HepG2 (cell line): ENCODE results near the gene TBX21. TPM values are rescaled to one million over a fixed set of nuclear protein-coding genes. Genes with fewer than 3 reads are reported as not detected.

Experiments used
- ATAC-seq: fragments of 200-7000 bp; cut with Tn5 transposase; 3 replicates; pipeline ENCODE4 v1.9.1; 2020; ENCODE audit warnings: mild to moderate bottlenecking, moderate library complexity
- BruUV-seq: library from RNA; stranded (reverse); fragments of 400-500 nt; replicated peaks from 2 replicates; lab custom pipeline; 2021; lab: Mats Ljungman, UMichigan
- CTCF ChIA-PET: fragments of 300-600 bp; formaldehyde crosslinking; extraction: SDS; loops from one replicate; lab custom pipeline; 2021; ENCODE audit warnings: low total read pairs, inconsistent platforms, low intra/inter-chr PET ratio; lab: Yijun Ruan, JAX
- POLR2A ChIA-PET: fragments of 350-600 bp; sonication (Branson Sonifier 250); formaldehyde crosslinking; loops from one replicate; lab custom pipeline; 2020; ENCODE audit warnings: antibody characterized with exemption, inconsistent platforms; lab: Yijun Ruan, JAX
- DNase-seq: peaks from one replicate; pipeline ENCODE4 v3.0.0-alpha.2; 2015; ENCODE audit warnings: low spot score
- FAIRE-seq: peaks from 3 replicates; lab custom pipeline; 2011; peaks lifted over from hg19 to GRCh38; lab: Jason Lieb, UNC
- H2AFZ ChIP-seq: one replicate; pipeline ENCODE4 v1.6.1; 2011; ENCODE audit warnings: low read length, inconsistent platforms
- H3K27ac ChIP-seq: fragments of 300-600 bp; 3 replicates; pipeline ENCODE4 v1.8.0; 2011; ENCODE audit warnings: mixed run types, mild to moderate bottlenecking, mixed read lengths, low read length, inconsistent platforms; ENCODE audit not compliant: insufficient read depth; ENCODE audit errors: extremely low read length
- H3K27me3 ChIP-seq, 2 experiments: fragments of 200-600 bp in 1 of 2; 2 replicates in 1 of 2; 3 replicates in 1 of 2; pipeline versions ENCODE4 v1.6.0 to v1.8.0; 2011; ENCODE audit warnings: low read length in 2 of 2, mild to moderate bottlenecking in 2 of 2, moderate library complexity in 2 of 2, inconsistent platforms in 1 of 2; ENCODE audit not compliant: insufficient read depth in 2 of 2, control insufficient read depth in 1 of 2
- H3K36me3 ChIP-seq, 2 experiments: fragments of 200-600 bp in 1 of 2; replicated peaks in 1 of 2; 2 replicates in 1 of 2; 3 replicates in 1 of 2; pipeline versions ENCODE4 v1.5.1 to v1.8.0; 2011; ENCODE audit warnings: low read length in 2 of 2, inconsistent platforms in 1 of 2; ENCODE audit not compliant: insufficient read depth in 2 of 2, control insufficient read depth in 1 of 2
- H3K4me1 ChIP-seq: 2 replicates; pipeline ENCODE4 v1.5.1; 2012; ENCODE audit warnings: low read length, inconsistent platforms; ENCODE audit not compliant: insufficient read depth
- H3K4me2 ChIP-seq: 2 replicates; pipeline ENCODE4 v1.6.0; 2011; ENCODE audit warnings: low read depth, low read length, inconsistent platforms
- H3K4me3 ChIP-seq, 3 experiments: fragments of 200-600 bp in 1 of 3; sonication (generic), shearing (Covaris generic) in 1 of 3; replicated peaks in 1 of 3; 2 replicates each; pipeline ENCODE4 v1.5.1; 2011 to 2016; ENCODE audit warnings: low read length in 3 of 3, inconsistent platforms in 2 of 3, low read depth in 2 of 3, mild to moderate bottlenecking in 2 of 3, control low read depth in 1 of 3, mixed read lengths in 1 of 3; ENCODE audit not compliant: insufficient read depth in 1 of 3
- H3K79me2 ChIP-seq: one replicate; pipeline ENCODE4 v1.6.1; 2011; ENCODE audit warnings: low read length, inconsistent platforms; ENCODE audit not compliant: insufficient read depth
- H3K9ac ChIP-seq: 2 replicates; pipeline ENCODE4 v1.6.0; 2011; ENCODE audit warnings: mild to moderate bottlenecking, low read depth, low read length, inconsistent platforms; ENCODE audit not compliant: insufficient read depth
- H3K9me3 ChIP-seq: 2 replicates; pipeline ENCODE4 v1.5.1; 2012; ENCODE audit warnings: mild to moderate bottlenecking, low read length
- H4K20me1 ChIP-seq: 2 replicates; pipeline ENCODE4 v1.6.0; 2011; ENCODE audit warnings: inconsistent platforms, mild to moderate bottlenecking, low read length, moderate library complexity; ENCODE audit not compliant: insufficient read depth
- ARID4A ChIP-seq: sonication (generic); formaldehyde crosslinking; IDR thresholded peaks from 2 replicates; pipeline ENCODE4 v1.5.0; 2020; ENCODE audit warnings: mild to moderate bottlenecking, missing genetic modification reagents, borderline replicate concordance
- FOXA1 ChIP-seq, 2 experiments: fragments of 450-650 bp in 1 of 2; sonication (generic) in 1 of 2; formaldehyde crosslinking in 1 of 2; IDR thresholded peaks; 2 replicates each; pipeline versions ENCODE4 v1.4.0 to v1.6.1; 2016 to 2020; ENCODE audit warnings: missing genetic modification reagents in 1 of 2
- MNT ChIP-seq: fragments of 450-650 bp; IDR thresholded peaks from 2 replicates; pipeline ENCODE4 v1.6.1; 2016
- NFATC3 ChIP-seq: sonication (generic); formaldehyde crosslinking; IDR thresholded peaks from 2 replicates; pipeline ENCODE4 v1.5.1; 2020; ENCODE audit warnings: mild to moderate bottlenecking, missing genetic modification reagents
- PRPF4 ChIP-seq: fragments of 200-400 bp; formaldehyde crosslinking; IDR thresholded peaks from 2 replicates; pipeline ENCODE4 v1.6.1; 2016; ENCODE audit warnings: low read length, low read depth; ENCODE audit not compliant: poor library complexity, severe bottlenecking
- SRSF4 ChIP-seq: fragments of 200-400 bp; formaldehyde crosslinking; IDR thresholded peaks from one replicate; pipeline ENCODE4 v1.6.1; 2018; ENCODE audit warnings: mild to moderate bottlenecking, low read depth, low read length, moderate library complexity; ENCODE audit not compliant: poor library complexity, severe bottlenecking
- ZEB1 ChIP-seq: IDR thresholded peaks from 2 replicates; pipeline ENCODE4 v1.6.1; 2012; ENCODE audit warnings: mild to moderate bottlenecking, low read depth, inconsistent platforms; ENCODE audit not compliant: insufficient replicate concordance
- ZMAT3 ChIP-seq: sonication (generic); formaldehyde crosslinking; conservative IDR thresholded peaks from 2 replicates; pipeline ENCODE4 v1.7.0; 2021; ENCODE audit warnings: missing genetic modification reagents
- ZNF251 ChIP-seq: sonication (generic); formaldehyde crosslinking; IDR thresholded peaks from 2 replicates; pipeline ENCODE4 v1.9.0; 2021; ENCODE audit warnings: mild to moderate bottlenecking, missing genetic modification reagents
- ZNF362 ChIP-seq: sonication (generic); formaldehyde crosslinking; IDR thresholded peaks from 2 replicates; pipeline ENCODE4 v1.4.0; 2020; ENCODE audit warnings: missing genetic modification reagents, mild to moderate bottlenecking, borderline replicate concordance
- WGBS: methylation state at CpG from one replicate; pipeline ENCODE4 v1.1.6; 2017; ENCODE audit warnings: low lambda C conversion rate; 5-methylcytosine and 5-hydroxymethylcytosine counted together
- in situ Hi-C: cut with HindIII; loops from 2 replicates; pipeline ENCODE4 v1.10.0; 2017; ENCODE audit warnings: low pct_unique_long_range_greater_than_20kb; ENCODE audit not compliant: extremely low pct_ligation_motif_present
- intact Hi-C: fragments of 100-400 bp; cut with micrococcal nuclease; formaldehyde crosslinking; loops from one replicate; pipeline ENCODE4 v1.10.0; 2022; ENCODE audit not compliant: unreplicated experiment
- polyA plus RNA-seq, 8 experiments: library from polyadenylated mRNA; depleted of rRNA in 3 of 8; stranded (reverse) in 7 of 8; unstranded in 1 of 8; fragments of >200 nt; fragmentation: Illumina TruSeq in 4 of 8; extraction: Trizol in 4 of 8; gene quantifications; 2 replicates each; pipeline versions ENCODE4 v1.2.1 to v1.2.3, GENCODE V29; 2011 to 2016; ENCODE audit warnings: low read depth in 4 of 8, missing spikeins in 1 of 8, mixed read lengths in 1 of 8; ENCODE audit not compliant: insufficient read depth in 1 of 8
- total RNA-seq, 5 experiments: library from RNA; depleted of rRNA; stranded (reverse); fragments of >200 nt; fragmentation: Illumina TruSeq; extraction: Trizol; gene quantifications; 2 replicates each; pipeline ENCODE4 v1.2.3, GENCODE V29; 2016; ENCODE audit warnings: low read depth in 1 of 5
- TF ChIP-seq, protein P1 (sequence below): sonication (generic); formaldehyde crosslinking; IDR thresholded peaks from 2 replicates; pipeline ENCODE4 v1.4.0; 2020; ENCODE audit warnings: missing genetic modification reagents

TBX21 gene
- total and polyA plus RNA-seq, 2 of the 13 experiments (the other 11 are each of a cell fraction or from before 2014, with no cell fraction given), result not detected

GRCh38 chr17:47720754-47721533, 12.1 kb upstream of the TBX21 start:
- no peak overlapping the region for H3K9ac ChIP-seq
- no peaks in the 10 kb centered on the region; the same call in 1 of the 2 replicates for H4K20me1 ChIP-seq
- no peak overlapping the region for H3K4me2 ChIP-seq
- ChIA-PET POLR2A (no interaction called here), CTCF (no interaction called here)
- no peak for DNase-seq
- intact Hi-C loops, result no loop called here
- H3K36me3 ChIP-seq, result no peaks in the 10 kb centered on the region
- no TSS peak for BruUV-seq
- H2AFZ ChIP-seq, result no peak overlapping the region
- H3K79me2 ChIP-seq, result no peaks in the 10 kb centered on the region
- 0 out of 2 replicates have a peak, but pooled peaks cover 9% of the 10 kb centered on the region for H3K4me1 ChIP-seq
- no peak for ATAC-seq
- H3K27ac ChIP-seq, result no peak overlapping the region
- no peak for FAIRE-seq
- peaks cover 24 to 96% of the 10 kb centered on the region in 2 experiments for H3K27me3 ChIP-seq
- WGBS, result 16% methylated on average over 33 of the region's 36 CpGs
- in situ Hi-C loops, result no loop called here
- H3K9me3 ChIP-seq, result no peaks in the 10 kb centered on the region
- H3K4me3 ChIP-seq, result no peak overlapping the region
- TF ChIP-seq ZNF251 (no peak), SRSF4 (no peak), PRPF4 (peak; percentile 22), ARID4A (CRISPR knock-in tag) (0 out of 2 replicates have a peak, but pooled peaks have one; percentile 29), FOXA1 (IDR thresholded peaks at IDR 0.05) (no peak), FOXA1 (CRISPR knock-in tag; IDR thresholded peaks at IDR 0.05) (no peak), NFATC3 (CRISPR knock-in tag) (no peak), MNT (peak; percentile 62), ZEB1 (no peak), ZNF362 (CRISPR knock-in tag) (no peak), ZMAT3 (CRISPR knock-in tag) (no peak)
- TF ChIP-seq, protein P1, sequence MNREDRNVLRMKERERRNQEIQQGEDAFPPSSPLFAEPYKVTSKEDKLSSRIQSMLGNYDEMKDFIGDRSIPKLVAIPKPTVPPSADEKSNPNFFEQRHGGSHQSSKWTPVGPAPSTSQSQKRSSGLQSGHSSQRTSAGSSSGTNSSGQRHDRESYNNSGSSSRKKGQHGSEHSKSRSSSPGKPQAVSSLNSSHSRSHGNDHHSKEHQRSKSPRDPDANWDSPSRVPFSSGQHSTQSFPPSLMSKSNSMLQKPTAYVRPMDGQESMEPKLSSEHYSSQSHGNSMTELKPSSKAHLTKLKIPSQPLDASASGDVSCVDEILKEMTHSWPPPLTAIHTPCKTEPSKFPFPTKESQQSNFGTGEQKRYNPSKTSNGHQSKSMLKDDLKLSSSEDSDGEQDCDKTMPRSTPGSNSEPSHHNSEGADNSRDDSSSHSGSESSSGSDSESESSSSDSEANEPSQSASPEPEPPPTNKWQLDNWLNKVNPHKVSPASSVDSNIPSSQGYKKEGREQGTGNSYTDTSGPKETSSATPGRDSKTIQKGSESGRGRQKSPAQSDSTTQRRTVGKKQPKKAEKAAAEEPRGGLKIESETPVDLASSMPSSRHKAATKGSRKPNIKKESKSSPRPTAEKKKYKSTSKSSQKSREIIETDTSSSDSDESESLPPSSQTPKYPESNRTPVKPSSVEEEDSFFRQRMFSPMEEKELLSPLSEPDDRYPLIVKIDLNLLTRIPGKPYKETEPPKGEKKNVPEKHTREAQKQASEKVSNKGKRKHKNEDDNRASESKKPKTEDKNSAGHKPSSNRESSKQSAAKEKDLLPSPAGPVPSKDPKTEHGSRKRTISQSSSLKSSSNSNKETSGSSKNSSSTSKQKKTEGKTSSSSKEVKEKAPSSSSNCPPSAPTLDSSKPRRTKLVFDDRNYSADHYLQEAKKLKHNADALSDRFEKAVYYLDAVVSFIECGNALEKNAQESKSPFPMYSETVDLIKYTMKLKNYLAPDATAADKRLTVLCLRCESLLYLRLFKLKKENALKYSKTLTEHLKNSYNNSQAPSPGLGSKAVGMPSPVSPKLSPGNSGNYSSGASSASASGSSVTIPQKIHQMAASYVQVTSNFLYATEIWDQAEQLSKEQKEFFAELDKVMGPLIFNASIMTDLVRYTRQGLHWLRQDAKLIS, result no peak
